Astrocyte of the cerebellum (primary cell): ENCODE data around the gene PLB1.

Experiments used
- DNase-seq: peaks from one replicate; pipeline ENCODE4 v3.0.0-alpha.2; 2011; ENCODE audit warnings: low read depth
- H3K4me3 ChIP-seq: 2 replicates; pipeline ENCODE4 v1.5.1; 2011; ENCODE audit warnings: mild to moderate bottlenecking, low read depth, low read length, moderate library complexity
- CTCF ChIP-seq: IDR thresholded peaks from 2 replicates; pipeline ENCODE4 v1.5.1; 2012; ENCODE audit warnings: low read length, low read depth, moderate library complexity, mild to moderate bottlenecking; ENCODE audit errors: missing control alignments
- in situ Hi-C: cut with HindIII; loops from 2 replicates; pipeline ENCODE4 v1.10.0; 2017; ENCODE audit warnings: low sequenced_read_pairs

The PLB1 gene

GRCh38 chr2:28477087-28477486 lies 18.8 kb upstream of the PLB1 start:
- in situ Hi-C loops: loop anchor here (5.0 kb wide), 1 partner anchor 50 kb away; no protein-coding TSS in a partner anchor
- no peak for TF ChIP-seq CTCF
- no peak for DNase-seq
- H3K4me3 ChIP-seq: no peak overlapping the region

- in situ Hi-C loops: loop anchor here (5.0 kb wide), 1 partner anchor 50 kb away; no protein-coding TSS in a partner anchor
- DNase-seq: no peak
- TF ChIP-seq CTCF: no peak
- no peak overlapping the region for H3K4me3 ChIP-seq
These were observed 18.2 kb upstream of the PLB1 start for GRCh38 chr2:28477645-28478044.

- in situ Hi-C loops: no loop called here
- H3K4me3 ChIP-seq: no peak overlapping the region
- no peak for TF ChIP-seq CTCF
- DNase-seq: no peak
These were observed 15.3 kb upstream of the PLB1 start for GRCh38 chr2:28480403-28481049.

- no peak overlapping the region for H3K4me3 ChIP-seq
- in situ Hi-C loops: no loop called here
- TF ChIP-seq CTCF: no peak
- no peak for DNase-seq
These were observed 14.0 kb upstream of the PLB1 start for GRCh38 chr2:28481905-28482304.

- no peak for TF ChIP-seq CTCF
- no peak for DNase-seq
- no peak overlapping the region for H3K4me3 ChIP-seq
- in situ Hi-C loops: no loop called here
These were observed 11.0 kb upstream of the PLB1 start for GRCh38 chr2:28484835-28485234.

GRCh38 chr2:28486526-28486925 lies 9.3 kb upstream of the PLB1 start:
- H3K4me3 ChIP-seq: no peak overlapping the region
- in situ Hi-C loops: no loop called here
- TF ChIP-seq CTCF: no peak
- DNase-seq: no peak
